ENCODE measurements around the gene PCSK7. TPM values are rescaled to one million over a fixed set of nuclear protein-coding genes. Genes with fewer than 3 reads are reported as not detected.

The PCSK7 gene
- total RNA-seq, 2 donors from 2014 or later, result 25.3 to 32.8 TPM

GRCh38 chr11:117193130-117194020 lies 38.5 kb downstream of the PCSK7 start:
- no peak for DNase-seq (ENCODE audit: low spot score)
- H3K27ac ChIP-seq, result no peak overlapping the region
- H3K36me3 ChIP-seq, result peaks cover 66% of the 10 kb centered on the region

GRCh38 chr11:117192401-117192875 lies 39.4 kb downstream of the PCSK7 start:
- Histone ChIP-seq H3K27me3 (no peaks in the 10 kb centered on the region), H3K9me3 (no peaks in the 10 kb centered on the region), H3K4me1 (peaks cover 0 to 4% of the 10 kb centered on the region in 2 donors), H3K36me3 (peaks cover 76% of the 10 kb centered on the region), H3K27ac (no peak overlapping the region), H3K4me3 (no peak overlapping the region)
- no peak for DNase-seq (ENCODE audit: low spot score)
- no peak for TF ChIP-seq CTCF (IDR thresholded peaks at IDR 0.05)

More at GRCh38 chr11:117193130-117194020, 38.5 kb downstream of the PCSK7 start:
- Histone ChIP-seq H3K4me1 (peaks cover 0 to 13% of the 10 kb centered on the region in 2 donors), H3K9me3 (no peaks in the 10 kb centered on the region), H3K27me3 (no peaks in the 10 kb centered on the region), H3K4me3 (no peak overlapping the region)
- no peak for TF ChIP-seq CTCF (IDR thresholded peaks at IDR 0.05)

GRCh38 chr11:117191680-117192400 lies 40.0 kb downstream of the PCSK7 start:
- no peaks in the 10 kb centered on the region for H3K9me3 ChIP-seq
- H3K4me3 ChIP-seq, result no peak overlapping the region
- peaks cover 79% of the 10 kb centered on the region for H3K36me3 ChIP-seq
- H3K27me3 ChIP-seq, result no peaks in the 10 kb centered on the region
- TF ChIP-seq CTCF (IDR thresholded peaks at IDR 0.05), result no peak
- no peak overlapping the region for H3K27ac ChIP-seq
- no peaks in the 10 kb centered on the region for H3K4me1 ChIP-seq
- no peak for DNase-seq (ENCODE audit: low spot score)

GRCh38 chr11:117189941-117190544 lies 41.8 kb downstream of the PCSK7 start:
- Histone ChIP-seq H3K9me3 (no peaks in the 10 kb centered on the region), H3K27me3 (no peaks in the 10 kb centered on the region), H3K27ac (no peak overlapping the region), H3K4me1 (no peaks in the 10 kb centered on the region), H3K36me3 (peaks cover 85% of the 10 kb centered on the region), H3K4me3 (no peak overlapping the region)
- TF ChIP-seq CTCF (IDR thresholded peaks at IDR 0.05), result no peak
- DNase-seq (ENCODE audit: low spot score), result no peak

GRCh38 chr11:117189191-117189940 lies 42.5 kb downstream of the PCSK7 start:
- TF ChIP-seq CTCF (IDR thresholded peaks at IDR 0.05), result no peak
- Histone ChIP-seq H3K27ac (no peak overlapping the region), H3K36me3 (peaks cover 84% of the 10 kb centered on the region), H3K4me3 (no peak overlapping the region), H3K27me3 (no peaks in the 10 kb centered on the region), H3K4me1 (no peaks in the 10 kb centered on the region), H3K9me3 (no peaks in the 10 kb centered on the region)
- no peak for DNase-seq (ENCODE audit: low spot score)

All from right atrium auricular region (tissue), 2 donors.